ENCODE data around the gene ANXA11. TPM values are rescaled to one million over a fixed set of nuclear protein-coding genes. Genes with fewer than 3 reads are reported as not detected.

The ANXA11 gene
- total and polyA plus RNA-seq, 5 donors = 232 to 451 (median 381) TPM

GRCh38 chr10:80165173-80165572, 40.2 kb downstream of the ANXA11 start:
- H3K9me3 ChIP-seq (ENCODE audit: control insufficient read depth, low read length) = no peaks in the 10 kb centered on the region
- ATAC-seq = peak in 1 of 2 donors; percentile 44
- peaks cover 40% of the 10 kb centered on the region for H3K4me1 ChIP-seq (ENCODE audit: control insufficient read depth, insufficient read depth, low read length)
- WGBS = 82% methylated on average over 7 of the region's 7 CpGs
- no peak overlapping the region for H3K4me3 ChIP-seq (ENCODE audit: low read length)
- DNase-seq = no peak
- no peak overlapping the region for H3K27ac ChIP-seq (ENCODE audit: low read length)
- intact Hi-C loops (cut with DNase I) = loop anchor here in 2 of 4 donors (5.0 kb wide), 1 partner anchor 37 kb away; no protein-coding TSS in a partner anchor
- no peaks in the 10 kb centered on the region for H3K27me3 ChIP-seq (ENCODE audit: control insufficient read depth, insufficient read depth)

- no peak for ATAC-seq
- intact Hi-C loops (cut with DNase I) = no loop called here
- DNase-seq = no peak
- no peaks in the 10 kb centered on the region for H3K9me3 ChIP-seq (ENCODE audit: control insufficient read depth, low read length)
- WGBS = 84% methylated on average over 7 of the region's 7 CpGs
- H3K27me3 ChIP-seq (ENCODE audit: control insufficient read depth, insufficient read depth) = no peaks in the 10 kb centered on the region
- peaks cover 43% of the 10 kb centered on the region for H3K4me1 ChIP-seq (ENCODE audit: control insufficient read depth, insufficient read depth, low read length)
- no peak overlapping the region for H3K4me3 ChIP-seq (ENCODE audit: low read length)
- peak overlapping the region; percentile 6 for H3K27ac ChIP-seq (ENCODE audit: low read length)
Observed at GRCh38 chr10:80164596-80164995, 40.7 kb downstream of the ANXA11 start.

DNA sequence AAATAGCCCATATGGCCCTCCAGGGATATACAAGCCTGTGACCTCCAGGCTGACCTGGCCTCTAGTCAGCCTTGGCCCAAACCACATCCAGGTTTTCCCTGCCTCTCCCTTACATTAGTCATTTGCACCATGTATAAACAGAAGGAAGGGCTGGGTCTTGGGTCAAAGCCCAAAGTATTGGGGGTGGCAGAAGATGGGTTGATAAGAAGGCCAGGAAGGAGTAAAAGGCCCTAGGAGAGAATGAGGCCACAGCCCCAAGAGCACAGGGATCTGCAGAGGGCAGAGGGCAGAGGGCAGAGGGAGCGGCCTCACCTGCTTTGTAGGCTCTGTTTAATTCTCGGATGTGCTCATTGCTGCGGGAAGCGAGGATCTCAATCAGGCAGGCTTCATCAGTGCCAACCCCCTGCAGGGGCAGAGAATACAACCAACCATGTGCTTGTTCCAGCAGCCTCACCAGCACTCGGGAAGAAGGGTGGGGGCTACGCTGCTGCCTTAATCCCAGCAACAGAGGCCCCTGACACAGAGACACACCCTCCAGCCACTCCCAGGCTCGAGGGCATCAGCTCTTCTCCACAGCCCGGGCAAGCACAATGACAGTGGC, 41.5 kb downstream of the ANXA11 start:
- Histone ChIP-seq H3K27ac (ENCODE audit: low read length) (peak overlapping the region; percentile 6), H3K27me3 (ENCODE audit: control insufficient read depth, insufficient read depth) (no peaks in the 10 kb centered on the region), H3K4me1 (ENCODE audit: control insufficient read depth, insufficient read depth, low read length) (peaks cover 44% of the 10 kb centered on the region), H3K9me3 (ENCODE audit: control insufficient read depth, low read length) (no peaks in the 10 kb centered on the region), H3K4me3 (ENCODE audit: low read length) (no peak overlapping the region)
- DNase-seq (peak in 2 of 3 donors; percentile 64 to 71), ATAC-seq (peak in 1 of 2 donors; percentile 65)
- WGBS = 86% methylated on average over 8 of the region's 8 CpGs
- intact Hi-C loops (cut with DNase I) = no loop called here

DNA sequence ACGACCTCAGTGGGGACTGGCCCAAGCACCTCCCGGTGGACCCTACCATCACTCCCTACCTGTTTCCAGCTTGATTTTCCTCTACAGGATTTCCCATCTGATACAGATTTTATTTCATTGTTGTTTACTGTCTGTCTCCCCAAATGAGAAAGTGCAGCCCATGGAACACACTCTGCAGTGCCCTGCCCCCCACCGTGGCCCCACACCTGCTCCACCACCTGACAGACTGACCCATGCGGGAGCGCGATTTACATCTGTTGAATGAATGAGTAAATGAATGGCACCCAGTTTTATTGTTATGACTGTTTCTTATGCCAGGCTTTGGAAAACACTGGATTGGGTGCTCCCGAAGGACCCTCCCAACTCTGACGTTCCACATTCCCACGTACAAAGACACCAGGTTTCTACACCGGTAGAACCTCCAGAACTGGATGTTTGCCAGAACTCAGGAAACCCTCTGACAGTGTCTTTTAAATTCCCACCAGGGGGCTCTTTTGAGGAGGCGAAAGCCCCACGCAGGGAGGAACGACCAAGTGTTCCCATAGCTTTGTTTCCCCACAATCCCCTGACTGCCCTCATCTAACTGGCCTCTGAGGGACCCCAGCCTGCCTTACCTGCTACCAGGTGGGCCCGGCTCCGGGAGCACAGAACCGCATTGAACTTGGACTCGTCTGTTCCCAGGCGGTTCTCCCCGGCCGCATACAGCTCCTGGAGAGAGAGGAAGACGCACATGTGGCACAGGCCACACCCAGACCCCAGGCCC, 43.8 kb downstream of the ANXA11 start:
- Histone ChIP-seq H3K4me1 (ENCODE audit: control insufficient read depth, insufficient read depth, low read length) (peaks cover 37% of the 10 kb centered on the region), H3K27me3 (ENCODE audit: control insufficient read depth, insufficient read depth) (no peaks in the 10 kb centered on the region), H3K9me3 (ENCODE audit: control insufficient read depth, low read length) (no peaks in the 10 kb centered on the region), H3K4me3 (ENCODE audit: low read length) (no peak overlapping the region), H3K27ac (ENCODE audit: low read length) (peak overlapping the region; percentile 8)
- WGBS = 78% methylated on average over 21 of the region's 21 CpGs
- intact Hi-C loops (cut with DNase I) = no loop called here
- ATAC-seq (no peak), DNase-seq (peak in 1 of 3 donors; percentile 9)

GRCh38 chr10:80160361-80161320, 44.7 kb downstream of the ANXA11 start:
- no peaks in the 10 kb centered on the region for H3K9me3 ChIP-seq (ENCODE audit: control insufficient read depth, low read length)
- DNase-seq (peak in 1 of 3 donors; percentile 6), ATAC-seq (no peak)
- WGBS = 90% methylated on average over 17 of the region's 17 CpGs
- peaks cover 33% of the 10 kb centered on the region for H3K4me1 ChIP-seq (ENCODE audit: control insufficient read depth, insufficient read depth, low read length)
- H3K27me3 ChIP-seq (ENCODE audit: control insufficient read depth, insufficient read depth) = no peaks in the 10 kb centered on the region
- H3K4me3 ChIP-seq (ENCODE audit: low read length) = no peak overlapping the region
- intact Hi-C loops (cut with DNase I) = no loop called here
- H3K27ac ChIP-seq (ENCODE audit: low read length) = no peak overlapping the region

GRCh38 chr10:80159166-80159873, 46.0 kb downstream of the ANXA11 start:
- intact Hi-C loops (cut with DNase I) = loop anchor here in 1 of 4 donors (5.0 kb wide), 1 partner anchor 48 kb away; the partner anchor contains the start of gene ANXA11
- H3K4me3 ChIP-seq (ENCODE audit: low read length) = no peak overlapping the region
- ATAC-seq (no peak), DNase-seq (peak in 1 of 3 donors; percentile 8)
- no peaks in the 10 kb centered on the region for H3K9me3 ChIP-seq (ENCODE audit: control insufficient read depth, low read length)
- H3K27ac ChIP-seq (ENCODE audit: low read length) = peak overlapping the region; percentile 90
- H3K27me3 ChIP-seq (ENCODE audit: control insufficient read depth, insufficient read depth) = no peaks in the 10 kb centered on the region
- 71% methylated on average over 9 of the region's 9 CpGs for WGBS
- peaks cover 27% of the 10 kb centered on the region for H3K4me1 ChIP-seq (ENCODE audit: control insufficient read depth, insufficient read depth, low read length)

DNA sequence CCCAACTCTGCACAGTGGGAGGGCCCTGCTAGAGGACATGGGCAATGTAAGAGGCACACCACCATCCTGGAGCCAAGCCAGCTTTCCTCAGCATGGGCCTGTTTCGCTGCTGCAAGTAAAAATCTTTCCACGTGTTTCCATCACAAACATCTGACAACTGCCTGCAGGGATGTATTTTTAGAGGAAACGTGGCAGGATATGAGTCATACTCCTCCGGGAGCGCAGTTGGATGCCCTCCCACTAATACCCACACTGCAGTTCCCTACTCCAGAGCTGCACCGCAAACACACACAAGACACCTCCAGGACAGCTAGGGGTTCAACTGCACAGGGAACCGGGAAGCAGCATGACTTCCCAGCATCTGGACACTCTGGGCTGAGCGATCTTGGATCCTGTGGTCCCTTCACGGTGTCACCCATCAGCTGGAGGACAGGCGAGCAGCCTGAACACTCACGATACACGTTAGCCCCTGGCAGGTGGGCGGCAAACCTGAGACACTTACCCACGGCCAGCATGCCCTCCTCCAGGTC, 46.7 kb downstream of the ANXA11 start:
- no peak overlapping the region for H3K4me3 ChIP-seq (ENCODE audit: low read length)
- H3K27ac ChIP-seq (ENCODE audit: low read length) = peak overlapping the region; percentile 94
- no peaks in the 10 kb centered on the region for H3K9me3 ChIP-seq (ENCODE audit: control insufficient read depth, low read length)
- H3K27me3 ChIP-seq (ENCODE audit: control insufficient read depth, insufficient read depth) = no peaks in the 10 kb centered on the region
- peak; percentile 90 to 92 for ATAC-seq
- 25% methylated on average over 14 of the region's 14 CpGs for WGBS
- DNase-seq = peak; percentile 90 to 93 (median 91)
- peaks cover 20% of the 10 kb centered on the region for H3K4me1 ChIP-seq (ENCODE audit: control insufficient read depth, insufficient read depth, low read length)
- intact Hi-C loops (cut with DNase I) = loop anchor here in 1 of 4 donors (5.0 kb wide), 1 partner anchor 49 kb away; the partner anchor contains the start of gene ANXA11

DNA sequence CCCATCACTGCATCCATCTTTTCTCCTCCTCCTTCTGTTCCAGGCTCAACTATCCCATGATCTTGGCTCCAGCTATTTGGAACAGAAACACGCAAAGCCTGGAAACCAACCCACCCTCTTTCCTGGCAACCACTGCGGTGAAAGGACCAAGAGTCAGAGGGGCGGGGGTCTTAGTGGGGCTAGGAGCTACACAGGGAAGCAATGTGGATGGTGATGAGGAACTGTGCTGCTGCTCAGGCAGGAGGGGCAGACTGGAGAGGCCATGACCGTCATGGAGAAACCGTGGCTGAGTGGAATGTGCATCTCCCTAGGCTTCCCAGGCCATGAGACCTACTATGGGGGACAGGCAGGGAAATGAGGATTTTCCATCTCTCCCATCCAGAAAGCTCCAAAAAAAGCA, 47.2 kb downstream of the ANXA11 start:
- WGBS = 43% methylated on average over 5 of the region's 5 CpGs
- H3K4me1 ChIP-seq (ENCODE audit: control insufficient read depth, insufficient read depth, low read length) = peaks cover 18% of the 10 kb centered on the region
- H3K9me3 ChIP-seq (ENCODE audit: control insufficient read depth, low read length) = no peaks in the 10 kb centered on the region
- ATAC-seq (peak; percentile 7 to 18), DNase-seq (no peak)
- no peak overlapping the region for H3K4me3 ChIP-seq (ENCODE audit: low read length)
- intact Hi-C loops (cut with DNase I) = loop anchor here in 1 of 4 donors (5.0 kb wide), 1 partner anchor 49 kb away; the partner anchor contains the start of gene ANXA11
- H3K27me3 ChIP-seq (ENCODE audit: control insufficient read depth, insufficient read depth) = no peaks in the 10 kb centered on the region
- H3K27ac ChIP-seq (ENCODE audit: low read length) = peak overlapping the region; percentile 94

- peak in 1 of 3 donors; percentile 10 for DNase-seq
- Histone ChIP-seq H3K4me3 (ENCODE audit: low read length) (no peak overlapping the region), H3K27ac (ENCODE audit: low read length) (peak overlapping the region; percentile 94), H3K27me3 (ENCODE audit: control insufficient read depth, insufficient read depth) (no peaks in the 10 kb centered on the region), H3K9me3 (ENCODE audit: control insufficient read depth, low read length) (no peaks in the 10 kb centered on the region), H3K4me1 (ENCODE audit: control insufficient read depth, insufficient read depth, low read length) (peaks cover 18% of the 10 kb centered on the region)
- intact Hi-C loops (cut with DNase I) = loop anchor here in 1 of 4 donors (5.0 kb wide), 1 partner anchor 50 kb away; the partner anchor contains the start of gene ANXA11
- WGBS = 98% methylated on average over 14 of the region's 14 CpGs
- ATAC-seq = no peak
Observed at GRCh38 chr10:80157561-80157960, 47.8 kb downstream of the ANXA11 start.

GRCh38 chr10:80156216-80156615, 49.1 kb downstream of the ANXA11 start:
- no peak for ATAC-seq
- Histone ChIP-seq H3K4me3 (ENCODE audit: low read length) (no peak overlapping the region), H3K4me1 (ENCODE audit: control insufficient read depth, insufficient read depth, low read length) (peaks cover 18% of the 10 kb centered on the region), H3K9me3 (ENCODE audit: control insufficient read depth, low read length) (no peaks in the 10 kb centered on the region), H3K27me3 (ENCODE audit: control insufficient read depth, insufficient read depth) (no peaks in the 10 kb centered on the region), H3K27ac (ENCODE audit: low read length) (no peak overlapping the region)
- WGBS = 89% methylated on average over 5 of the region's 5 CpGs
- DNase-seq = peak in 2 of 3 donors; percentile 6 to 16
- intact Hi-C loops (cut with DNase I) = loop anchor here in 1 of 4 donors (5.0 kb wide), 1 partner anchor 51 kb away; the partner anchor contains the start of gene ANXA11

Data from right cardiac atrium (tissue), 5 donors.